HPDE6-E6E7 (cell line): ENCODE results near the gene SEC14L5.
"Not testable (repeated sequence)": the region's sequence is repeated elsewhere in the genome, so short reads cannot be mapped to it uniquely, and the experiment has no call there.

ENCODE experiments used
- DNase-seq: peaks from one replicate; pipeline ENCODE4 v3.0.0; 2011; ENCODE audit warnings: missing footprints; ENCODE audit errors: extremely low spot score

The SEC14L5 gene

DNA sequence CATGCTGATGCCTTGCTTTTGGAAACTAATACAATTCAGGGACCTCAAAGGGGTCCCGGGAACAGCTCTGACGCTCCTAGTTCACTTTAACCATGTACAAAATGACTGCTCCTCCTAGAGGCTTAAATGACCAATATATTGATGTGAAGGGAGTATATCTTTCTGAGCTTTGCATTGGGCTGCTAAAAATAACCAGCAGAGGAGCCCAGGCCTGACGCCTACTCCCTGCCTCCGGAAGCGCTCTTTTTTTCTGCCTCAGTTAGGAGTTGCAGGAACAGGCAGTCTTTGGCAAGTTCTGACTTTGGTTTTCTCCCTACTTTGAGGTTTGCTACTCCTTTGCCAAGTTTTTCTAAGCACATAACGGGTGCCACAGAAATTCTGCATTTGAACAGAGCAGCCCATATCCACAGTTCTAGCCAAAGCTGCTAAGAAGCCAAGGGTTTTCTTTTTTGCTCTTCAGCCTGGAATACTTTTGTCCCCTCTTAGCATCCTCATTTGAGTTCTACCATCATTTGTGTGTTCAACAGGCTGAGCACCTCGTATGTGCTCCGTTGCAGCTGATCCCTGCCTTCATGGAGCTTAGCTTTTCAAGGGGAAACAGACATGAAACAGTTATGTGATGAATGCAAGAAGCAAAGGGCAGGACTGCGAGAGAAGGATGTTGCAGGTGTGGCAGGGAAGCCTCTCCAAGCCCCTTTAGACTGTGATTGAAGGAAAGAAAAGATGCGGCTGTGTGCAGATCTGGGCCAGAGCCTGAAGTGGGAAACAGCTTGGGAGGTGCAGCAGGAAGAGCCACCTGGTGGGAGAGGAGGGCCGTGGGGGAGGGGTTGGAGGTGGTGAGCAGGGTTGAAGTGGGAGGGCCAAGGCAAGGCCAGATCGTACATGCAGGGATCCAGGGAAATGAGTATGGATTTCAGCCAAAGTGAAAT lies 78.4 kb downstream of the SEC14L5 start:
- no peak for DNase-seq

DNA sequence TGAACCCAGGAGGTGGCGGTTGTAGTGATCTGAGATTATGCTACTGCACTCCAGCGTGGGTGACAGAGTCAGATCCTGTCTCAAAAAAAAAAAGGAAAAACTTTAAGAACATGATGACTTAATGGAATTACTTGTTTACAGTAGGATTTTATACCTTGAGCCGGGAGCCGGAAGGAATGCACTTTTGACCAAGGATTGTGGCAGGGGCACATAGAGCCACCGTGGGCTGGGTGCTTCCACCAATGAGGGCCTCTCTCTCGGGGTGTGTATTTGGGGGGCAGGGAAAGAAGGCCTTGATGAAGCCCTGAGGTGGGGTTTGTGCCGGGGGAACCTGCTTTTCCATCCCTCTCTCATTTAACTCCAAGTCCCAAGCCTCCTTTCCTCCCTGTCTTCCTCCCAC lies 82.3 kb downstream of the SEC14L5 start:
- no peak for DNase-seq

DNA sequence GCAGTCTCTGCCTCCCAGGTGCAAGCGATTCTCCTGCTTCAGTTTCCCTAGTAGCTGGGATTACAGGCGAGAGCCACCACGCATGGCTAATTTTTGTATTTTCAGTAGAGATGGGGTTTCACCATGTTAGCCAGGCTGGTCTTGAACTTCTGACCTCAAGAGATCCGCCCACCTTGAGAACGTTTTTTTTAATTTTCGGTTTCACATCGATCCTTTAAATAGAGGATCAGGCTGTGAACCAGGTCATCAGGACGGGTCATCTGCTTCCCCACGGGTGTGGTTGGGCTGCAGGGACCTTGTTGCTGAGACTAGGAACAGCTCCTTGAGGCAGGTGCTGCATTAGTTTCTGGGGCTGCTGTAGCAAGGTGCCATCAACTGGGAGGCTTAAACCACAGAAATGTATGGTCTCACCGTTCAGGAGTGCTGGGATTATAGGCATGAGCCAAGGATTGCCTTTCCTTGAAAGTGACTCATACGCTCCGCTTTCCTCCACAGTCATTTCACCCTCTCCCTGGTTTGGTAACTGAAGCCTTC lies 83.5 kb downstream of the SEC14L5 start:
- DNase-seq, result peak; percentile 39

DNA sequence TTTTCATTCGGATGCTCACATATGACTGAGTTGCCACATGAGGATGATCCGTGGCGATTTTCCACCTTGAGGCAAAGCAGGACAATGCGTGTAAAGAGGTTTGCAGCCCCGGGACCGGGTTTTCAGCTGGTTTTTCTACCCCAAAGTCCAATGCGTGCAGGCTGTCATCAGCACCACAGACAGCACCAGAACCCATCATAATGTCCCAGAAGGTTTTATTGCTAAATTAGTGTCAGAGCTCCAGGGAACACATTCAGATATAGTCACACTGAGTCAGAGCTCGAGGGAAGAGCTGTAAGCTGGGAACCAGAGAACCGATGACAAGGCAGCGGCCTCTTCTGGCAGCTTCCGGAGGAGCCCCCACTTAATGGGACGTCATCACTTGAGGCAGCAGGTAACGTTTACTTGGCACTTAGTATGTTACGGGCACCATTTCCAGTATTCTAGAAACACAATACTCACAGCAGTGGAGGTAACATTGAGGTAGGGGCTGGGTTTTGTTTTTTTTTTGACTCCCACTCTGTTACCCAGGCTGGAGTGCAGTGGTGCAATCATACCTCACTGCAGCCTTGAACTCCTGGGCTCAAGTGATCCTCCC lies 84.5 kb downstream of the SEC14L5 start:
- no peak for DNase-seq

- no peak for DNase-seq
Measured at GRCh38 chr16:5044011-5044540, 85.9 kb downstream of the SEC14L5 start.

DNA sequence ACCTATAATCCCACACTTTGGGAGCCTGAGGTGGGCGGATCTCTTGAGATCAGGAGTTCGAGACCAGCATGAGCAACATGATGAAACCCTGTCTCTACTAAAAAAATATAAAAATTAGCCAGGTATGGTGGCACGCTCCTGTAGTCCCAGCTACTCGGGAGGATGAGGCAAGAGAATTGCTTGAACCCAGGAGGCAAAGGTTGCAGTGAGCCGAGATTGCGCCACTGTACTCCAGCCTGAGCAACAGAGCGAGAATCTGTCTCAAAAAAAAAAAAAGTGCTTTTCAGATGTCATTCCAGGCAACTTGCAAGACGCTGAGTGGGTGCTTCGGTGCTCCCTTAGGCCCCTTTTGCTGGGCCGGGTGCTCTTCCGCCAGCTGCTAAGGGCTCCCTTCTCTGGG lies 86.5 kb downstream of the SEC14L5 start:
- not testable (repeated sequence) for DNase-seq

GRCh38 chr16:5045499-5046115 lies 87.5 kb downstream of the SEC14L5 start:
- no peak for DNase-seq

DNA sequence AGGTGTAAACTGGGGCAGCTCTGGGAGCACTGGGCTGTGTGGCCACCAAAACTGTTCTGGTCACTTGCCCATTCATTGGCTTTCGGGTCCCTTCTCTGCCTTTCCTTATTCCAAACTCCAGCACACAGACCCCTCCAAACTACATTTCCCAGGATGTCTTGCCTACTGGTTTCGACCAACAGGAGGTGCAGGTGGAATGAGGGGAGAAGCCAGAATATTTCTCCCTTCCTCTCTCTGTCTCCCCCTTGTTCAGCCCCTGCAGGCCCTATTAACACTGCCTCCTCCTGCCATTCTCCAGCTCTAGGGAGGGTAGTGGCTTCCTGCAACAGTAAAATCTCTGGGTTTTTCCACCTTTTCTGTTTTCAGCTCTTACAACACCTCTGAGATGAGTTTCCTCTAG lies 88.8 kb downstream of the SEC14L5 start:
- no peak for DNase-seq

- DNase-seq, result no peak
Measured at GRCh38 chr16:5054876-5055865, 97.0 kb downstream of the SEC14L5 start.

- DNase-seq, result no peak
Measured at GRCh38 chr16:5056352-5056751, 98.2 kb downstream of the SEC14L5 start.

DNA sequence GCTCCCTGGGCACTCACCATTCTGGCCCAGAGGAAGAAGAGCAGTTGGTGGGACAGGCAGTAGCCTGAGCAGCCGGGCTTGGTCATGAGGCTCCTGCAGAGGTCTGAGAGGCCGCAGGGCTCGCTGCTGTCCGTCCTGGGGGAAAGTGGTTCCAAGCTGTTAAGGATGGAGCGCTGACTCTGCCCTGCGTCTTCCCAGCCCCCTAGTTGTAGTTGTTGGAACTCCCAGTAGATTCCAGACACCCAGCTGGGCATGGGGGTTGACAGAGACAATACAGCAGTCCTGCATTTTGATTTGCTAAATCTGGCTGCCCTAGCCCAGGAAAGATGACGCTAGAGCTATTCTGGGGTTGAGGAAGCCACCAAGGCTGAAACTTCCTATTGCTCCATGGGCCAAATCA lies 100.3 kb downstream of the SEC14L5 start:
- DNase-seq, result no peak

DNA sequence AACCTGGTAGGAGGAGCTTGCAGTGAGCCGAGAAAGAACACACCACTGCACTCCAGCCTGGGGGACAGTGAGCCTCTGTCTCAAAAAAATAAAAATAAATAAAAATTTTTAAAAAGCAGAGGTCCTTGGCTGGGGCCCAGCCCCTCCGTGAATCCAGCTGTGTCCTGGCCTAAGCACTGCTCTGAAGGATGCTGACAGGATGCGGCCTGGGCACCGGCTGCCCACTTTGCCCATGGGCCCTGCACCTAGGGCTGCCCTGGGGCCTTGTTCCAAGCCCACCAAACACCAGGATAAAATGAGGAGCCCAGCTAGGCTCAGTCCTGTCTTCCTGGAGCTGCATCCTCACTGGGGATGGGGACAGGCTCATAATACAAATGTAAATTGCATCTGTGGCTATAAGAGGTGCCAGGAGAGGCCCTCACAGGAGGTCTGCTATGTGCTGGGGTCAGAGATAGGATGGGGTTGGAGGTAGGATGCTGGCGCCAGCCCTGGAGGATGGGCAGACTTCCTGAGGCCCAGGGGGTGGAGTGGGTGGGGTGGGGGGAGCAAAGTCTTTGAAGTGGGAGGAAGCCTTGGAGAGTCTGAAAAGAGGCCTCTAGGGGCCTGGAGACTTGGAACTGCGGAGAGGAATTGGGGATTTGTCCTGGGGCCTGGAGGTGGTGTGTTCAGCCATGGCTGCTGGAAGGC lies 101.4 kb downstream of the SEC14L5 start:
- DNase-seq, result no peak

GRCh38 chr16:5060073-5060641 lies 102.0 kb downstream of the SEC14L5 start:
- DNase-seq, result no peak

- no peak for DNase-seq
Measured at GRCh38 chr16:5062051-5062450, 103.9 kb downstream of the SEC14L5 start.

DNA sequence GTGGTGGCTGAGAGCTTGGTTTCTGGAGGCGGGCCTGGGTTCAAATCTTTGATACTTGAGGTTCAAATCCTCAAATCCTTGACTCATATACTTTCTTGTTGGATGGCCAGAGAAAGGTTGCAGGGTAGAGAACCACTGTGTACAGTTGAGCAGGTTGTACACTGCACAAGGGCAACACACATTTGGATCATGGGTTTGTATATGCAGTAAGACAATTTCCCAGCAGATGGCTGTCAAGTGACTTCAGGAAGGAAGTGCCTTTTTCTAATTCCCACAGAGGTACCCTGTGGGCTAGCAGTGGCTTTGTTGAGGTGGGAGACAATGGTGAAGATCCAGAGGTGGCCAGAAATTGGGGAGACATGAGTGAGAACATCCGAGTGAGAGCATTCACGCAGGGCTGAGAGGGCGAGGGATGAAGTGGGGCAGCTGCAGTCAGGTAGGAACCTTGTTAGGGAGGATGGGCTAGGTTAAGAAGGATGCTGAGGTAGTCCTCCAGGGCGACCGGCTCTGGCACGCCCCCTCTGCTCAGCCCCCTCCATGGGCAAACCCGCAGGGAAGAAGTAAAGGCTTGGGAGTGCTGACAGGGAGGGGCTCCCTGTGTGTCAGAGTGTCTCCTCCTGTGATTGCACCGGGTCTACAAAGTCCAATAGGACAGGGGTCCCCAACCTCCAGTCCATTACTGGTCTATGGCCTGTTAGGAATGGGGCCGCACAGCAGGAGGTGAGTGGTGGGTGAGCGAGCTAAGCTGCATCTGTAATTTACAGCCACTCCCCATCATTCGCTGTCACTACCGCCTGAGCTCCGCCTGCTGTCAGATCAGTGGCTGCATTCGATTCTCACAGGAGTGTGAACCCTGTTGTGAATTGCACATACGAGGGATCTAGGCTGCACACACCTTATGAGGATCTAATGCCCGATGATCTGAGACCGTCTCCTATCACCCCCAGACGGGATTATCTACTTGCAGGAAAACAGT lies 104.9 kb downstream of the SEC14L5 start:
- DNase-seq, result no peak

- no peak for DNase-seq
Measured at GRCh38 chr16:5064915-5065314, 106.8 kb downstream of the SEC14L5 start.

DNA sequence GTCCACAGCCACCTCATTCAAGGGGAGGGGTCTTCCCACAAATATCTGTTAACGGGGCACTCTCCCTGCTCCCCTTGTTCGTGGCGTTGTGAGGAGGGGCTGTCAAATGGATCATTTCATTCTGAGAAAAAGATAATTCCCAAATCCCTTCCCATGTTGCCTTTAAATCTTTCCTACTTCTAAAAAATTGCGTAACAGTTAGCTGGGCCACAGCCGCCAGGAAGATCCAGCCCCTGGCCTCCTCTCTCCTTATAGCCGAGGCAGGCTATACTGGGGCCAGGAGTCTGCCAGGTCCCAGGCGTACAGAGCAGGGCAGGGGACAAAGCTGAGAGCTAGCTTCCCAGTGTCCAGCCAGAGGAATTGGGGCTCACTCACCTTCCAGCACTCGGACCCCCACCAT lies 107.2 kb downstream of the SEC14L5 start:
- DNase-seq, result no peak

DNA sequence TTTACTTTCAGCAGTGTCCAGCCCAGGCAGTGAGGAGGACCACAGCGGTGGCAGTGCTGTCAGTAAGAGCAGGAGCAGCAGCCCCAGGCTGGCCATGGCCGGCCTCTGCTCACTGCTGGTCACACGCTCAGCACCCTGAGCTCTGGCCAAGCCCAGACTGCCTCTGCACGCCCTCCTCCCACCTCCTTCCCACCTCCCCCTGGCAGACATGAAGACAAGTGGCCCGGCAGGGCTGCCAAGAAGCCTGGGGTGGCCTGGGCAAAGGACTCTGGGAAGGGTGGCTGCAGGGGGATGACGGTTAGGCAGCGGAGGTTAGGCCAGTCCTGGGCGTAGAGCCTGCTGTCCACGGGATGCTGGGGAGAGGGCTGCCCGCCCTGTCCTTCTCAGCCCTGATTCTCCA lies 107.7 kb downstream of the SEC14L5 start, which contains the start of gene C16orf89:
TSS of gene C16orf89 (minus strand) at position 144 of the 400 bp plus-strand sequence. CDS start at position 96, 48 bp downstream.
- no peak for DNase-seq

DNA sequence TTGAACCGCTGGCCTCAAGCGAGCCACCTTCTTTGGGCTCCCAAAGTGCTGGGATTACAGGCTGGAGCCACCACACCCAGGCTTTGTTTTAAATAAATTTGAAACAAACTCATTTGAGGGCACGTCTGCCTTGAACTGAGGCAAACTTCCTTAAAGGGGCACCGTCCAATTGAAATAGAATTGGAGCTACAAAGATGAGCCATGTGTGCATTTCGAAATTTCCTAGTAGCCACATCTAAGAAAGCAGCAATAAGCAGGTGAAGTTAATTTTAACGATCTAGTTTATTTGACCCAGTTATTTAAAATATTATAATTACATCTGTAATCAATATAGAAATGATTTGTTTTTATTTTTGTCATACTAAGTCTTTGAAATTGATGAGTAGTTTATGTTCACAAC lies 108.4 kb downstream of the SEC14L5 start:
- DNase-seq, result no peak
